CD4-positive, alpha-beta T cell treated with Interleukin-10 for 1 hour (primary cell): ENCODE measurements around the gene CYP27B1.

Experiments
- DNase-seq: peaks from one replicate; pipeline ENCODE4 v3.0.0-alpha.2; 2020

CYP27B1 gene

GRCh38 chr12:57750561-57751431, 16.1 kb downstream of the CYP27B1 start:
- no peak for DNase-seq

GRCh38 chr12:57749061-57749460, 17.8 kb downstream of the CYP27B1 start:
- DNase-seq, result no peak

GRCh38 chr12:57746025-57746424, 20.9 kb downstream of the CYP27B1 start:
- DNase-seq, result no peak

GRCh38 chr12:57745485-57745881, 21.4 kb downstream of the CYP27B1 start:
- DNase-seq, result no peak

- peak; percentile 96 for DNase-seq
Measured at GRCh38 chr12:57744777-57745484, 21.9 kb downstream of the CYP27B1 start, which contains the start of gene TSPAN31. TSS of gene TSPAN31 (plus strand) at chr12:57745039. CDS start at chr12:57745155, 116 bp downstream.

- peak; percentile 87 for DNase-seq
Measured at GRCh38 chr12:57744194-57744776, 22.6 kb downstream of the CYP27B1 start.

GRCh38 chr12:57743769-57744168, 23.1 kb downstream of the CYP27B1 start:
- no peak for DNase-seq

- DNase-seq, result peak; percentile 90
Measured at GRCh38 chr12:57741844-57742738, 24.8 kb downstream of the CYP27B1 start.

- no peak for DNase-seq
Measured at GRCh38 chr12:57741413-57741789, 25.5 kb downstream of the CYP27B1 start.

- DNase-seq, result peak; percentile 89
Measured at GRCh38 chr12:57740656-57741412, 26.0 kb downstream of the CYP27B1 start.

GRCh38 chr12:57739914-57740538, 26.9 kb downstream of the CYP27B1 start:
- no peak for DNase-seq

GRCh38 chr12:57739387-57739786, 27.5 kb downstream of the CYP27B1 start:
- DNase-seq, result no peak

- DNase-seq, result no peak
Measured at GRCh38 chr12:57738661-57739237, 28.1 kb downstream of the CYP27B1 start, which contains the start of gene AGAP2. TSS of gene AGAP2 (minus strand) at chr12:57738742. CDS start at chr12:57738246, 496 bp downstream.

GRCh38 chr12:57737467-57738460, 29.1 kb downstream of the CYP27B1 start:
- no peak for DNase-seq

GRCh38 chr12:57736741-57737466, 30.0 kb downstream of the CYP27B1 start:
- DNase-seq, result no peak

- DNase-seq, result no peak
Measured at GRCh38 chr12:57735952-57736740, 30.7 kb downstream of the CYP27B1 start.

- DNase-seq, result no peak
Measured at GRCh38 chr12:57735198-57735855, 31.6 kb downstream of the CYP27B1 start.
